NB4 (cell line): Measurements from ENCODE around the gene EIF2S2.
A peak's percentile ranks its signal among the peaks of the same experiment; 100 is the strongest.

Experiments
- DNase-seq: peaks from one replicate; pipeline ENCODE4 v3.0.0; 2010; ENCODE audit warnings: low read depth
- H3K4me3 ChIP-seq: one replicate; pipeline ENCODE4 v1.5.1; 2011; ENCODE audit warnings: mild to moderate bottlenecking, low read depth, low read length, moderate library complexity
- CTCF ChIP-seq: IDR thresholded peaks from one replicate; pipeline ENCODE4 v1.5.1; 2012; ENCODE audit warnings: low read depth, low read length
- MAX ChIP-seq: IDR thresholded peaks from 2 replicates; pipeline ENCODE4 v1.6.1; 2011; ENCODE audit warnings: low read depth, low read length
- MYC ChIP-seq: IDR thresholded peaks from 2 replicates; pipeline ENCODE4 v1.6.1; 2011; ENCODE audit warnings: low read depth, low read length
- POLR2A ChIP-seq: IDR thresholded peaks from 2 replicates; pipeline ENCODE4 v1.6.1; 2011; ENCODE audit warnings: mild to moderate bottlenecking; ENCODE audit not compliant: insufficient read length; ENCODE audit errors: extremely low read depth

EIF2S2 gene

GRCh38 chr20:34108616-34109174, 3.3 kb downstream of the EIF2S2 start:
- peak overlapping the region; percentile 93 for H3K4me3 ChIP-seq
- DNase-seq, result no peak
- TF ChIP-seq MYC, result no peak
- TF ChIP-seq MAX, result no peak
- no peak for TF ChIP-seq POLR2A
- TF ChIP-seq CTCF, result no peak

GRCh38 chr20:34105978-34106675, 5.9 kb downstream of the EIF2S2 start:
- TF ChIP-seq MAX (no peak), POLR2A (no peak), CTCF (no peak), MYC (no peak)
- no peak for DNase-seq
- no peak overlapping the region for H3K4me3 ChIP-seq

DNA sequence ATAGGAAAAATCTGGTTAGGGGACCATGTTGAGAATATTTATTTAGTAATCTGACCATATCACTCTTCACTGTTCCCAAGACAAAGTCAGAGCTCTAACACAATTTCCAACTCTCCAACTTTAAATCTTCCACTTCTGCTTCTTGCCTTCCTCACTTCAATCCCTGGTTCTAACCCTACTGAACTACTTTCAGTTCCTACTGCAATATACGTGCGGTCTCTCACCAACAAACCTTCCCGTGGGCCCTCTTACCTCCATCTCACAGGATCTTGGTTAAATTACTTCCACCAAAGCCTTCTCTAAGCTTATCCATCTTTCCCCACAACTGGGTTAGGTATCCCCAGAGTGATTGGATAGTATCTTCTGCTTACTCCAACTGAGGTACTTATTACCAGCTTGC, 8.0 kb downstream of the EIF2S2 start:
- TF ChIP-seq MAX, result no peak
- no peak for TF ChIP-seq POLR2A
- TF ChIP-seq MYC, result no peak
- TF ChIP-seq CTCF, result no peak
- no peak for DNase-seq
- no peak overlapping the region for H3K4me3 ChIP-seq

GRCh38 chr20:34102342-34102741, 9.7 kb downstream of the EIF2S2 start:
- no peak overlapping the region for H3K4me3 ChIP-seq
- TF ChIP-seq POLR2A, result no peak
- TF ChIP-seq CTCF, result no peak
- no peak for TF ChIP-seq MAX
- TF ChIP-seq MYC, result no peak
- DNase-seq, result no peak

GRCh38 chr20:34100576-34100975, 11.5 kb downstream of the EIF2S2 start:
- TF ChIP-seq POLR2A, result no peak
- no peak for TF ChIP-seq CTCF
- TF ChIP-seq MAX, result no peak
- no peak for TF ChIP-seq MYC
- no peak for DNase-seq
- H3K4me3 ChIP-seq, result no peak overlapping the region
